ENCODE measurements around the gene CNTNAP2. TPM values are rescaled to one million over a fixed set of nuclear protein-coding genes. Genes with fewer than 3 reads are reported as not detected.

Gene CNTNAP2
- total and polyA plus RNA-seq, 2 of the 4 experiments (the other 2 are of a cell fraction) = not detected

DNA sequence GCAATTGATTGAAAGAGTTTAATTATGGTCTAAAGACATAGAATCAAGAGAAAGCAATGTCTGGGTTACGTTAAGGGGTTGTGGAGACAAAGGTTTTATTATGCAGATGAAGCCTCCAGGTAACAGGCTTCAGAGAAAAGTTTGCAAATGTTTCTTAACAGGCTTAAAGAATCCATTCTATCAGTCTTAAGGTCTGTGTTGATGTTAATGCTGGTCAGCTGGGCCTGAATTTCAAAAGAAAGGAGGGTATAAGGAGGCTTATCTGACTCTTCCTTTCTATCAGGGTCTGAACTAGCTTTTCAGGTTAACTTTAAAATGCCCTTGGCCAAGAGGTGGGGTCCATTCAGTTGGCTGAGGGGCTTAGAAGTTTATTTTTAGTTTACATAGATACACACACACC is 1469.5 kb downstream of the CNTNAP2 start:
- no peak overlapping the region for H2BK15ac ChIP-seq (ENCODE audit: low read depth, low read length)
- H3K4me3 ChIP-seq (ENCODE audit: insufficient read depth, low read depth, low read length) = no peak overlapping the region
- H3K4me2 ChIP-seq (ENCODE audit: low read depth, low read length) = no peak overlapping the region
- no peaks in the 10 kb centered on the region for H3K27me3 ChIP-seq (ENCODE audit: control insufficient read depth, insufficient read depth, low read length)
- H3K23ac ChIP-seq (ENCODE audit: low read depth, low read length) = no peak overlapping the region
- no peak overlapping the region for H2AK5ac ChIP-seq (ENCODE audit: low read depth, low read length)
- DNase-seq (no peak), ATAC-seq (ENCODE audit: low read depth) (no peak)
- intact Hi-C loops (cut with micrococcal nuclease) = no loop called here
- POLR2A ChIA-PET (ENCODE audit: unreplicated experiment) = no interaction called here
- H2AK9ac ChIP-seq (replicated peaks; ENCODE audit: low read depth, low read length, poor library complexity) = no peak overlapping the region
- dilution Hi-C loops (cut with HindIII; ENCODE audit: low sequenced_read_pairs, unreplicated experiment) = no loop called here
- no TSS peak for BruUV-seq (replicated peaks)
- no peak overlapping the region for H4K5ac ChIP-seq (ENCODE audit: low read depth, low read length)
- H4K91ac ChIP-seq (ENCODE audit: insufficient read depth, low read depth, low read length) = no peak overlapping the region
- no peak overlapping the region for H3K18ac ChIP-seq (ENCODE audit: low read depth, low read length)
- no peak for TF ChIP-seq MAFK (IDR thresholded peaks at IDR 0.05; ENCODE audit: low read depth, low read length)
- TF ChIP-seq SMC3 (IDR thresholded peaks at IDR 0.05; ENCODE audit: low read depth, low read length) = no peak
- no peak for TF ChIP-seq RAD21 (IDR thresholded peaks at IDR 0.05; ENCODE audit: low read length)
- TF ChIP-seq MAZ (IDR thresholded peaks at IDR 0.05; ENCODE audit: borderline replicate concordance, low read depth, low read length) = no peak
- TF ChIP-seq RCOR1 (IDR thresholded peaks at IDR 0.05; ENCODE audit: insufficient replicate concordance, low read length) = no peak
- TF ChIP-seq MXI1 (IDR thresholded peaks at IDR 0.05; ENCODE audit: borderline replicate concordance, low read depth, low read length) = no peak
- TF ChIP-seq CHD1 (IDR thresholded peaks at IDR 0.05; ENCODE audit: low read depth, low read length) = no peak
- no peak for TF ChIP-seq BHLHE40 (IDR thresholded peaks at IDR 0.05; ENCODE audit: low read depth, low read length)
- no peak overlapping the region for H2BK120ac ChIP-seq (ENCODE audit: low read depth, low read length)
- no peak overlapping the region for H3K27ac ChIP-seq (ENCODE audit: insufficient read depth, low read length)
- no peaks in the 10 kb centered on the region for H3K36me3 ChIP-seq (ENCODE audit: control insufficient read depth, insufficient read depth, low read length)
- H2AFZ ChIP-seq (replicated peaks; ENCODE audit: low read length, poor library complexity) = no peak overlapping the region
- no peak overlapping the region for H3K14ac ChIP-seq (replicated peaks; ENCODE audit: low read depth, low read length)
- no peaks in the 10 kb centered on the region for H3K79me1 ChIP-seq (ENCODE audit: low read depth in 1 of 2, low read length in 2 of 2)
- H3K9me3 ChIP-seq (ENCODE audit: control insufficient read depth, insufficient read depth, low read length) = no peaks in the 10 kb centered on the region
- no peak overlapping the region for H3K9ac ChIP-seq (ENCODE audit: low read depth, low read length)
- H3K4ac ChIP-seq (ENCODE audit: low read depth, low read length) = no peak overlapping the region
- no peaks in the 10 kb centered on the region for H3K4me1 ChIP-seq (ENCODE audit: control insufficient read depth, insufficient read depth, low read length)
- no peaks in the 10 kb centered on the region for H4K20me1 ChIP-seq (ENCODE audit: insufficient read depth, low read length)
- WGBS, 2 experiments (ENCODE audit: extremely low coverage in 2 of 2, insufficient read length in 1 of 2) = no CpG with 5 or more reads among the region's 1 CpG
- CTCF ChIA-PET = interaction anchor here (0.6 kb wide), 1 partner anchor 34 kb away, joined by 4 read pairs; no protein-coding TSS in a partner anchor
- H3K56ac ChIP-seq (ENCODE audit: extremely low read depth, insufficient read depth, low read length) = no peak overlapping the region
- H2BK20ac ChIP-seq (ENCODE audit: low read depth, low read length) = no peak overlapping the region
- in situ Hi-C loops (cut with MboI; ENCODE audit: low sequenced_read_pairs) = no loop called here
- H2BK5ac ChIP-seq (ENCODE audit: low read depth, low read length, poor library complexity, severe bottlenecking) = no peak overlapping the region
- H4K8ac ChIP-seq (ENCODE audit: low read depth in 2 of 2, low read length in 2 of 2) = no peak overlapping the region
- no peaks in the 10 kb centered on the region for H3K9me1 ChIP-seq (ENCODE audit: insufficient read depth, low read length)
